GM19467 (cell line): ENCODE measurements around the gene GRM3.

ENCODE experiments used
- ATAC-seq: cut with Tn5 transposase; IDR thresholded peaks from one replicate; pipeline ENCODE4 v1.9.1; 2021; ENCODE audit warnings: mild to moderate bottlenecking, moderate library complexity; ENCODE audit not compliant: unreplicated experiment

GRM3 gene

DNA sequence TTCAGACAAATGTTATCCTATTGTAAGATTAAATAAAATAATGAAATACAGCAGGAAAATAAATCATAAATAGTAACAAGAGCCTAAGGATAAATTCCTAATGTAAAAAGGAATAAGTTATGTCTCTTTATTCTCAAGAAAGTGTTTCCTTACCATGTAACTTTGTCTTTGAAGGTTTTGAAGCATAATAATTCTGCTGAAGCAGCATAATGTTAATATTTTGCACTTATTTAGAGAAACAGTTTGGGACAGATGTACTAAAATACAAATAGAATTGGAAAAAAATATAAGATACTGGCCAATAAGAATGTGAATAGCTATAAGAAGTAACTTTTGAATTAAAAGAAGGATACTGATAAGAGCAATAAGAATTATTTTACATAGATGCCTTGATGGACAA lies 45.7 kb downstream of the GRM3 start:
- no peak for ATAC-seq

DNA sequence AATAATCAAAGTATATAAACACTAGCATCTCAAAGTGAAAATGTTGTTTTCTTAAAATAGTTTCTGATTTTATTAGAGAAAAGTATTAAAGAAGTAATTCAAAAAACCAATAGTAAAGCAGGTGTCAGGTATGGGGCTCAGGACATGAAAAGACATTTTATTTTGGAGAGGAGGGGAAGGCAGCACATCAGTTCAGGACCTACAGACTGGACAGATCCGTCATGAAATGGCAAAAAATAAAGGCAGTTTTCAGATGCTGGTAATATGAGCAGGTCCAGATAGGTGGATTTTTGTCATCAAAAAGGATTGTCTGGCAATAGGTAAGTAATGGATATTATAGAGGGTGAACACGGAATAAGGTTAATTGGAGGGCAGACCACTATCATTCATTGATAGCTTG lies 49.0 kb downstream of the GRM3 start:
- no peak for ATAC-seq

DNA sequence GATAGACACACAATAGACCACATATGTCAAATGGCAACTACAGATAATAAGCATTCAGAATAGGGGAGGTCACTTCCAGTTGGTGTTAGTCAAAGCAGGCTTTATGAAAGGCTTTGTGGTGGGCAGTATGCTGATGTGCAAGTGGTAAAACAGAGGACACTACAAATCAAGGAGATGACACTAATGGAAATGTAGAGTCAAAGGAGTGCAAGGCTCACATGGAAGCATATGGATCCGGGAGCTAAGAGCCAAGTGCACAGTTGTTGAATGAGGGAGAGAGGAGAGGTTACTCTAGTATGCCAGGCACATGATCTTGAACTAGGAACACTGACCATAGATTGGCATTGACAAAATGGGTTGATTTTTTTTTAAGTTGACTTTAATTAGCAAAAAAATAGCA lies 62.7 kb downstream of the GRM3 start:
- no peak for ATAC-seq

DNA sequence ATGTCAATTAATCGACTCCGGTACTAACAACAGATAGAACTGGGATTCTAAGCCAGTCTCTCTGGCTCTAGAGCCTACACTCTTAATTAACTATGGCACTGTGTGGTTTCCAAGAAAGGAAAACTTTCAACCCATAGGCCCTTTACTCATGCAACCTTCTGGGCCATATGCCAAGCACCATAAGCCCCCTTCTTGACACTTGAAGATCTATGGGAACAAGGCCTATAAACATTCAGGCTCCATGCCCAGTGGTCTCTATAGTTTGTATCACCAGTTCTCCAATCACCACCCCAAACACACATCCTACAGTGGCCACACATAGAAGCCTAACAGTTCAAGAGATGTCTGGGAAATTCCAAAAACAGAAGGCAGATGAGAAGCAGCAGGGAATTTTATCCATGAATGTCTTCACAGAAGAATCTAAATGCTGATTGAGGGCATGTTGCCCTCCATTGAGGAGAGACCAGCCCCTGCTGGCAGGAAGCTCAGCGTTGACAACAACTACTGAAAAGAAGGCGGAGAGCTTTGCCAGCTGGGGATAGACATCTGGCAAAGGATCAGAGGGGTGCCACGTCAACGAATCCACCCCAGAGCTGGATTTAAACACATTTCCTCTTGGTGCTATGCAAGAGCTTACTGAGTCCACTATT lies 64.4 kb downstream of the GRM3 start:
- ATAC-seq = no peak

DNA sequence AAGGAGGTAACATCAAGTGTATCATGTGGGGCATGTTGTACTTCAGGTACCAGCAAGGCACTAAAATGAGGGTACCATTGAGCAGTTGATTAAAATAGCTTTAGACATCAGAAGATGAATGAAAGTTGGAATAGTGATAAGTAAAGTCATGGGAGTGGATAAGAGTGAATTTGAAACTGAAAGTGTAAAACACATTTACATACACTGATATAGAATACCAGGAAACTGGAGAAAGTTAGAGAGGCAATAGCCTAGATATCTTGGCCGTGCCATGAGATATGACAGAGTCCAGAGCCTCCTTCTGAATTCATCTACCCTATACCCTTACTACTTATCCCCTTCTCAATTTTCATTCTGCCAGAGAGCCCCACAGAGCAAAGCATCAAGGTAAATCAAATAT lies 76.6 kb downstream of the GRM3 start:
- no peak for ATAC-seq

DNA sequence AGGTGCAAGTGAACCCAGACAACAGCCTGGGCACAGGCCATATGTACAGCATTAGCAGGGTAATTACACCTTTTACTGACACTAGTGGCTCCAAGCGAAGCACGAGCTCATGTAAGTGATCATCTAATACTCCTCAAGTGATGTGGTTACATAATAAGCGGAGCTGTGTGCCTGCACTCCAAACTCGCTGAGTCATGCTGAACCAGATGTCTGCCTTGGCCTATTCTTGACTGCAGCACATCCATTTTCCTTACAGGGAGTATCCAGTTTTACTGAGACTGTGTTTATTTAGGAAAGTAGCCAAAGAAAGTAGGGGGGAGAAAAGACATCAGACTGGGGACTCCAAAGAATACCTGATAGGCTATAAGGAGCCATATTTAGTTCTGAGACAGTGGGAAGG lies 90.1 kb downstream of the GRM3 start:
- no peak for ATAC-seq

DNA sequence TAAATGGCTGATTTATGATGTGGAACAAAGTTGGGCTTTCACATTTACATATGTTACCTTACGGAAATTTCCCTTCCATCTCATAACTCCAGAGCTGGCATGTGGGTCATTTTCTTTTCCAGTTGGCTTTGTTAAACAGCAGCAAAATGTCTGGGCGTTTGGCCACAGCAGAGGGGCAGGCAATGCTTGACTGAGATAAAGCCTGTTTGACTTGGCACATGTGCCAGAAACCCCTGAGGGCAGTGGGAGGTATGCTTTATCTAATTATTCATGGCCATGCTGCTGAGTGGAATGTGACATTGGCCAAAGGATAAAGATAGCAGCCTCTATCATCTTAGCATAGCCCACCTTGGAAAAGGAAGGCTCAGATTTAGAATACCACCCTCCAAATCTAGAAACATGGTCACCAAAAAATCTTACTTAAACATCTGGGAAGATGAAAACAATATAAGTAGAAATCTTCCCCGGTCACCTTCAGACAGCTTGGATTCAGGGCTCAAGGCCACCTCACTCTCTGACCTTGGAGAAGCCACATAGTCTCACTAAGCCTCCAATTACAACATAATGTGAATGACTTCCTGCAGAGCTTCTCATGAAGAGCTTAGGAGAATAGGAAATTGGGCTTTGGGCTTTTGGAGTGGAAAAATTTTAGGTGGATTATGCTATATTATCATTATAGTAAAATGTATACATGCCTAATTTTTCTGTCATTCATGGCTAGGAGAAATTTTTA lies 101.5 kb downstream of the GRM3 start:
- ATAC-seq = no peak

DNA sequence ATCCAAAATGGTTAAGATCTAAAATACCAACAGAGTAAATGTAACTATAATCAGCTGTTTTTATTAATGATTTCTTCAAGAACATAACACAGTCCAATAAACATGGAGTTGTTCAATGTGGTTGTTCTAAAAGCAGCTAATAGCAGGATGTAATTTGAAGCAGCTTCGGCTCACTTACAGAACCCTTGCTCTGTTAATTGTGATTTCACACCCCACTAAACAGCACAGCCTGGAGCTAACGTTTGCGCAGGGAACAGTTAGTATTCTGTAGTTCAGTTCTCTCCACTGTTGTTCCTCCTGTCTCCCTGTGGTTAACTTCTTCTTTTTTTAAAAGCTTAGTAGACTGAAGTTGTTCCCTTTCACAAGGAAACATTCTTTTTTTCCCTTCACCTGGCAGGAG lies 104.0 kb downstream of the GRM3 start:
- ATAC-seq = no peak

DNA sequence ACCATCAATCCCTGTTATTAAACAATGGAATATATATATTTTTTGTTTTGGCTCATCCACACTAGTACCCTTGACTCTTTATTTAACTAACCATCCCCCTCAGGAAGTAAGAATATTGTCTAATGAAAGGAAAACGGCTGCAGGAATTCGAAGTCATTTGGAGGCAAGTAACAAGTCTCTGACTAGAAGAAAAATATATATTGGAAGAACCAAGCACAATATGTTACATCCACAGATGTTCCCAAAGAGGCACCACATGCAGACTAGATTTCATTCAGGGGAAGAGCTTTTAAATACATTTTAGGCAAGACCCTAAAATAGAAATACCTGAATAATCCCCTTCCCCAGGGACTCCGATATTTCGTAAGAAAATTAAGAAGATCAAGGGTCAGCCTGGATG lies 104.5 kb downstream of the GRM3 start:
- ATAC-seq = no peak

DNA sequence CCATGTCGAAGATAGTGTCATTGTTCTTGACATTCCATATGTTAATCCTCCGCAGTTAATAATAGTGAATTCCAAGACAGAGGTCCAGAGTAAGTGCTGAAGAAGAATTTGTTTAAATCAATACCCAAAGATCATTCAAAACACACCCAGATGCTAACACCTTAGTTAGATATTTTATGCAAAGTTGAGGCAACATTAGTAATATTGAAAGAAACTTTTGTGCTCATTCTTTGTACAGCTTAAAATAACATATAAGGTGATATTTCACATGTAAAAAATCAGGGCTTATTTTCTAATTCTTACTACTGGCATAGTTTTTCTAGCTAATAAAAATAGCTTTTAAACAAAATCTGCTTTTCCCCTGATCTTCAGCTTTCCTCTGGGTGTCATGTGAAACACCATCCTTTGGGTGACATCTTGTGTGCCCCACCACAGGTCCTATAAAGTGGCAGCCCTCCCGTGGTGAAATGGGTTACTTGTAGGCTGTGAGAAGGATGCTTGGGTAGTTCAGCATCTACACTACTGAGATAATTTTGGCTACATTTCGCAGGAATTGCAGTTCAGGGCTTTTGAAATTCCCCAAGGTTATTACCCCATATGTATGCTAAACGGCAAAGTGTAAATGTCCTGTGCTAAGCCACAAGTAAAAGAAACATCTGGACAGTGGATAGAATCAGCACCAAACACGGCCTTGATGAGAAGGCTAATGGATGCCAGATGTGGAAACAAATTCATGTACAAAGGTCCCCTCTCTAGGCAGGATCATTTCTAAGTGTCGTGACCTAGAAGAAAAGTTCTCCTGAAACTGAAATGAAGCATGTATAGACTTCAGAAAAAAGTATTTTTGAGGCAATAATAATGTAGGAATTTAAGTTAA lies 105.4 kb downstream of the GRM3 start:
- no peak for ATAC-seq

DNA sequence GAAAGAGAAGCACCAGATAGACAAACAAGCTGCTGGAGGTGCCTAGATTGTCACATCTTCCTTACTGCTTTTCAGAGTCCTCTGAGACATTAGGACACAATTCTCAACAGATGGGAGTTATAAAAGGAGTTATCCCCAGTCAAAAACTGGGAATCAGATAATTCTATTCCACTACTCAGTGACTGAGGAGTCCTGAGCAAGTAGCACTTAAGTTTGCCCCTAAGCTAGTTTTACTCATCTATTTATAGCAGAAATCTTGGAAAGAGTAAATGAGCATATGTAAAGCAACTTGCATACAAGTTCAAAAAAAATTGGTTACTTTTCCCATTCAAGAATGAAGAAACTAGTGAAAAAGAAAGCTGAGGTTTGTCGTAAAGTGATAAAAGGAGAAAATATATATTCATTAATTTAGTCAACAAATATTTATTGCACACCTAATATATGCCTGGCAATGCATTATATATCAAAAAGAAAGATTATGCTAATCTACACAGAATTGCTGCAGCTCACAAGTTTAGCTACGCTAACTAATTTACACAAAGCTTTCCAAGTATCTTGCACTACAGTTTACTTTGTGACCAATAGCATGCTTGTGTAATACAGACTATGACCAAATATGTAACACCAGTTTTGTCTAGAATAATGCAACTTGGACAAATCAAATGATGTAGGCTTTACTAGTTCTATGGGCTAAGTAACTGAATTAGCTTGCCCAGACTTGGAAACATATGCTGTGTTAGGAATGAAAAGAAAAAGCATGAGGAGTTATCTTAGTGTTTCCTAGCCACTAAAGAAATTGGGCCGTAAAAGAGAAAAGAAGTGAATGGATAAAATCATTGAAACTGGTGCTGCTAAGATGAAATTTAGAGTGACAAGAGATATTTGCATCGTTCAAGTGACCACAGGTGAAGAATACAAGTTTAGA lies 106.3 kb downstream of the GRM3 start:
- ATAC-seq = no peak

DNA sequence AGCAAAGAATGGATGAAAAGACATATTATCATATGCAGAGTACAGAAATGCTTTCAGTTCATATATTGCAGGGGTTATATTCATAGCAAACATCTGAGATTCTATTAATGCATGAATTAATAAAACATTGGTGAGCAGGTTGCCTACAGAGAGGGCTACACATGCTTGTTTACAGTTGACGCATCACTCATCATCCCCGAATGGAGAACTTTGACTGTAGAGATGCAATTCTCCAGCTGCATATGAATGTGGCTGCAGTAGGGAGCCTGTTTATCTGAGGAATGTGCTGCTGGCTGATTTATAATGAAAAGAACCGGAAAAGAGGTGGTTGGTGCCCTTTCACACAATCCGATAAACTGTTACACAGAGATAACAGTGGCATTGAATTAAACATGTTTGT lies 116.5 kb downstream of the GRM3 start:
- no peak for ATAC-seq

DNA sequence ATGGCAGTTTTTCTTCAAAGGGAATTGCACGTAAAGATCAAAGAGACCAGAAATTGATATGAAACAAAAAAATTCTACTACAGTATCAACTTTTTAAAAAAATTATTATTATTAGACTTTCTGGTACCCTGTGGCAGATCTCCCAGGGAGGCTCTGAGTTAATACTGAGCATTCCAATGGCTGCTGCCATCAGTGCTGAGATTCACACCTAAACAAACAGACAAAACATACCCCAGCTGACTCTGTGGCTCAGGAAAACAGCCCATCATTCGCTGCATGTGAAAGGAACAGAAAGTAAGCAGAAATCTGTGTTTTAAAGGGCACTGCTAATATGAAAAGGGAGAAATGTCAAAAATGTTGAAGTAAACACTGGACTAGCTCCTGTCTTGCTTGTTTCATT lies 118.4 kb downstream of the GRM3 start:
- ATAC-seq = no peak

DNA sequence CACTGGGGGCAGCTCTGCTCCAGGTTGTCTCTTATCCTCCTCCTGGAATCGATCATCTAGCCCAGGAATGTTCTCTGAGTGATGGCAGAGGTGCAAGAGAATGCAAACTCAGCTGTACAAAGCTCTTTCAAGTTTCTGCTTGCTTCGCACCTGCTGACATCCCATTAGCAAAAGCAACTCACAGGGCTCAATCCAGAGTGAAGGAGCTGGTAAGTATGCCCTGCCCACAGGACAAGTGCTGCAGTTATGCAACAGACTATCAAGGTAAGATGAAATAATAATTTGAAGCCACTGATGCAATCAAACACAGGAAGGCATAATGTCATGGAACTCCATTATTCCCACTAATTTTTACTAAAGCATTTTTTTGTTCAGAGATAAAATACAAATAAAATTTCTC lies 122.2 kb downstream of the GRM3 start:
- no peak for ATAC-seq

DNA sequence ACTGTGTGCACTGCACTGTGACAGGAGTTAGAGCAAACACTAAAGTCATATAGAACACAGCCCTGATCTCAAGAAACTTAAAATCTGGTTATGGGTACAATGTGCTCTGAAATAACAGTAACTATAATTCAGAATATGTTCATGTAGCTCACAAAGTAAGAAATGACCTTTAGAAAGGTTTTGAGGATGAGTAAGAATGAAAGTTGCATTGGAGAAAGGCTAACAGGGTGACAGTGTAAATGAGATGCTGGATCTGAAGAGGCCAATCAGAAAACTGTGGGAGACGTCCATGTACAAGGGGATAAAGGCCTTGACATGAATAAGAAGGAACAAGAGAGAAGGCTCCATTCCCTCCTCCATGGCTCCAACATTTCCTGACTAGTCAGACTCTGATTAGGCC lies 124.7 kb downstream of the GRM3 start:
- no peak for ATAC-seq

DNA sequence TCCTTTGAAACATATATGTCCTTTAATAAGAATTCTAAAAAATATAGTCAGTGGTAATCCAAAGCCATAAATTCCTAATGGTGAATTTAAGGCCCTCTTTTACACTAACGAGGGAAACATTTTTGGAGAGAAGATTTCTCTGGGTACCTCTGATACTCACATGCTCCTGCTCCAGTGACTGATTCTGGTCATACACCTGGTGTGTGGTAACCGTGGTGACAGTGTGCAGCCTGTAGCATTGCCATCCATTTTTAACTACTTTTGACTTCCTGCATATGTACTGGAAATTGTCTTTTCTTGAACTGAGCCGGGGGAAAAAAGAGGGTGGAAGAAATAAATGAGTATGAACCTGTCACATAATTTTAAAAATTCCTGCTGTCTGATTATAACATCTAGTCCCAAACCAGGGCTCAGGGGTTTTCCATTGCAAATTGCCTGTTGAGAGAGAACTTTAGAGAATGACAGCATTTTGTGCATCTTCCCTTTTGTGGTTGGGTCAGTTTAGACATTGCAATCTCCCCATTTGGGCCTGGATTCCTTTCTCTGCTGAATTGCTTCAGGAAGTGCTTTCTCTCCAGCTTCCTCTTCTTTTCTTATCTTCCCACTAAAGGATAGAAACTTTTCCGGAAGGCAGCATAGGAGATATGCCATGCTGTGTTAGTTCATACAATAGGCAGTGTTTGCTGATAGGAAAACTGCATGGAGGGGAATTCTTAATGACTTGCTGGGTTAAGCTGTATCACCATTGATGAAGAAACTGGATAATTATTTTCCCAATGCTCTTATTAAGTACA lies 125.5 kb downstream of the GRM3 start:
- peak; percentile 45 for ATAC-seq

DNA sequence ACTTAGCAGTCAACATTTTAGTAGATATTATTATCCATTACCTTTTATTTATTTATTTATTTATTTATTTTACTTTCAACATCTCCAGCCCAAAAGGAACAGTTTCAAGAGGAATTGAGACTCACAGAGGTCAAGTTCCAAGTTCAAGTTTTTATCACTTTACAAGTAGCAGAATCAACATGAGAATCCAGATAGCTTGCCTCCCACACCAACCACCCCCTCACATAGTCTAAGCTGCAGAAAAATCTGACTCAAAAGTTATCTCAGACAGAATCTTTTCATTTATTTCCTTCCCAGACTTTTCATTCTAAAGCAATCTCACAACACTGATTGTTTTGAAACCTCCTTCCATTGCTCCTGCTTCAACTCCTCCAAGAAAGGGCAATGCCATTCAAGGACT lies 129.6 kb downstream of the GRM3 start:
- no peak for ATAC-seq

DNA sequence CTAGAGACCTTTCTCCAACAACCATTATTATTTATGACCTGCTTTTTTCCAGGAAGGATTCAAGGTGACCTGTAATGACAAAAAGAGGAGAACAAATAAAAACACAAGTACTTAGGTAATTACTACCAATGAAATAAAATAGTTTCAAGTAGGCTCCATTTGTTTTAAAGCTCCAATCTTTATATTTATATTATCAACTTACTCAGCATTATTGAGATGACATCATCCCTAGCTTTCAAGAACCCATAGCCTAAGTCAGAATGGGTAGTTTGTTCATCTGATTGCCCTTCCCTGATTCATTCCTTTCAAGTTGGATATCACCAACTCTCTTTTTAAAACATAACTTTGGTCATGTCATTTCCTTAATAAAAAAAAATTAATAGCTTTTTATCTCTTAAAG lies 131.5 kb downstream of the GRM3 start:
- ATAC-seq = no peak

DNA sequence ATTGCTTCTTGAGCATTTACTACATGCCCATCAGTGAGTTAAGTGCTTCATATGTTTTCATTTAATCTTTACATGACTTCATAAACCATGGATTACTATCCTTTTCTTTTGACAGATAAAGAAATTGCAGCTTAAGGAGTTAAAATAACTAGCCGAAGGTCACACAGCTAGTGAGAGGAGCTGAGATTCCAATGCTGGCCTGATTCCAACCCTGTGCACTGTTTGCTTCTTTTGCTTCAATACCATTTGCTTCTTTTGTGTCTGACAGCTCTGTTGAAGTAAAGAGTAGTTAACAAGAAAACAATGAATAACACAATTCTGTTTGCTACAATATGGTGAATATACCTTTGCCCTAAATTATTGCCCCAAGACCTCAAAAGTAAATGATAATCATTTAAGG lies 132.4 kb downstream of the GRM3 start:
- no peak for ATAC-seq

DNA sequence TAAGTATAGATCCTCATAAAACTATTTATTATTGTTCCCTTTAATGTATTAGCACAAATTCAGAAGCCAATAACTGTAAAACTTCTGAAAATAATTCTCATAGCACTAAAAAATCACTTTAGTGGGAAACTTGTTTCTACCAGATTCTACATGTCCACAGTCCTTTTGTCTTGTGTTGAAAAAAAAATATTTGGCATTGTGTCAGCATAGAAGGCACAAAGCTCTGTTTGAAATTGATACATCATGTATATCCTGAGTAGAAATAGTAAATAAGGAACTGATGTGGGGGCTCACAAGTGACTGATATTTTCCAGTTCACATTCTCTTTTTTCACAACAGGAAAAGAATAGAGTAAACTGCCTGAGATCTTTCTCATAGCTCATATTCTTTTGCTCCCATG lies 134.6 kb downstream of the GRM3 start:
- no peak for ATAC-seq
